ENCODE data around the gene TSC2. TPM values are rescaled to one million over a fixed set of nuclear protein-coding genes. Genes with fewer than 3 reads are reported as not detected.
"Not testable (repeated sequence)": the region's sequence is repeated elsewhere in the genome, so short reads cannot be mapped to it uniquely, and the experiment has no call there.

TSC2 gene
- total RNA-seq, 6 donors from 2014 or later = 47.3 to 296 (median 118) TPM

DNA sequence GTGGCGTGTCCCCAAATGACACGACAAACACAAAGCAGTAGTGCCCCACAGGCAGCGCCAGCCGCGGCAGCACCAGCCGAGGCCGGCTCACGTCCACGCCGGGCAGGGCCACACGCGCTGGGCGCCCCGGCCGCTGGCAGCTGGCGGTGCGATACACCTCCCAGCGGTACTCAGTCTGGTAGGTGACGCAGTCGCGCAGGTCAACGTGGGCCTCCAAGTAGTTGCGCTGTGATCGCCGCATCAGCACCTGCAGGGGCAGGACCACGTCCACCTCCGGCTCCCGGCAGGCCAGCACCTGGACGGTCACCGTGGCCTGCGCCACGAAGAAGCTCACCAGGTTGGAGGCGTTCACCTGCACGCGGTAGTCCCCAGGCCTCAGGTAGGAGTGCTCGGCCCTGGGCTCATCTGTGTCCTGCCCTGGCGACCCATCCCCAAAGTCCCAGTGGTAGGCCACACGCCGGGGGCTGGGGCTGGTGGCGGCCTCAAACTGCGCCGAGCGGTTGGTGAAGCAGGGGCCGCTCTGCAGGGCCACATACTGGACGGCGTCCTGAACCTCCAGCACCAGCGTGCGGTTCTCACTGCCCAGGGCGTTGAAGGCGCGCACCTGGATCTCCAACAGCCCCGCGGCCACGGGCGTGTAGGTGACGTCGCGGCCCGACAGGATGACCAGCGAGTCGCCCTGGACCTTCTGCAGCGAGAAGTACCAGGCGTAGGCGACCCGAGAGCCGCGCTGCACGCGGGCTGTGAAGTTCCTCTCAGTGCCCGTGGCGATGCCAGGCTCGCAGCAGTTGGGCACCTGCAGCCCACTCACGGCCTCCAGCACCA, 60.9 kb downstream of the TSC2 start:
- 98 to 99% methylated on average over 27 to 69 of the region's 73 CpGs for WGBS, 2 donors
- DNase-seq = peak in 1 of 2 donors; percentile 81
- H3K27ac ChIP-seq, H3K9me3 ChIP-seq, H3K4me3 ChIP-seq, H3K27me3 ChIP-seq, H3K4me1 ChIP-seq: not testable (repeated sequence)
- peaks cover 5 to 84% (median 60%) of the 10 kb centered on the region in 4 donors for H3K36me3 ChIP-seq
- ATAC-seq (ENCODE audit: low FRiP score in 2 of 2) = peak; percentile 44 to 54

DNA sequence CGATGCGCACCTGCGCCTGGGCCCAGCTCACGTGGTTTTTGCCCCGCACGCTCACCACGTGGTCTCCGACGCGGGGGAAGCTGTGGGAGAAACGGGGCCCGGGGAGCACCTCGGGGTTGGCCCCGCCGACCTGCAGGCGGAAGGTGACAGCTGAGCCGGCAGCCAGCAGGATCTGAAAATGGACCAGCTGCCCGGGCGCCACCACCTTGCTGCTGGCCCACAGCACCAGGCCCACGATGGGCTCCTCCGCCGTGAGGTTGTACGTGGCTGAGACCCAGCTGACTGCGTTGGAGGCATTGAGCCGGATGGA, 61.4 kb downstream of the TSC2 start:
- not testable (repeated sequence) for H3K4me1 ChIP-seq, H3K27ac ChIP-seq, H3K4me3 ChIP-seq, H3K9me3 ChIP-seq, H3K27me3 ChIP-seq
- 98% methylated on average over 22 of the region's 25 CpGs; no CpG with 5 or more reads in 1 of the 2 donors for WGBS, 2 donors
- peak in 1 of 2 donors; percentile 81 for DNase-seq
- peaks cover 5 to 89% (median 63%) of the 10 kb centered on the region in 4 donors for H3K36me3 ChIP-seq
- ATAC-seq (ENCODE audit: low FRiP score in 2 of 2) = peak in 1 of 2 donors; percentile 23

DNA sequence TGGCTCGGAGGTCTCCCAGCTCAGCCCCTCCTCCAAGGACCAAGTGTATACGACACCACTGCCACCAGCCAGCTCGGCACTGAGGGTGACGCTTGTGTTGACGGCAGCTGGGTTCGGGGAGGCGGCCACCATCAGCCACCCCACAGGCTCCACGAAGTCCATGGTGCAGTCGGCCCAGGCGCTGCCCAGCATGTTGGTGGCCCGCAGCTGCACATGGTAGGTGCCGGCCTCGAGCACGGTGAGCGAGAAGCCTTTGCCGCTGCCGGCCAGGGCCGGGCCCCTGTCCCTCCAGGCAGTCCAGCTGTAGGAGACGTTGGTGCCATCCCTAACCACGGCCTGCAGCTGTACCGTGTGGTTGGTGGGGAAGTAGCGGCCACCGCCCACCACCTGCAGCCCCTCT, 62.1 kb downstream of the TSC2 start:
- ATAC-seq (ENCODE audit: low FRiP score in 2 of 2) = peak; percentile 40 to 53

DNA sequence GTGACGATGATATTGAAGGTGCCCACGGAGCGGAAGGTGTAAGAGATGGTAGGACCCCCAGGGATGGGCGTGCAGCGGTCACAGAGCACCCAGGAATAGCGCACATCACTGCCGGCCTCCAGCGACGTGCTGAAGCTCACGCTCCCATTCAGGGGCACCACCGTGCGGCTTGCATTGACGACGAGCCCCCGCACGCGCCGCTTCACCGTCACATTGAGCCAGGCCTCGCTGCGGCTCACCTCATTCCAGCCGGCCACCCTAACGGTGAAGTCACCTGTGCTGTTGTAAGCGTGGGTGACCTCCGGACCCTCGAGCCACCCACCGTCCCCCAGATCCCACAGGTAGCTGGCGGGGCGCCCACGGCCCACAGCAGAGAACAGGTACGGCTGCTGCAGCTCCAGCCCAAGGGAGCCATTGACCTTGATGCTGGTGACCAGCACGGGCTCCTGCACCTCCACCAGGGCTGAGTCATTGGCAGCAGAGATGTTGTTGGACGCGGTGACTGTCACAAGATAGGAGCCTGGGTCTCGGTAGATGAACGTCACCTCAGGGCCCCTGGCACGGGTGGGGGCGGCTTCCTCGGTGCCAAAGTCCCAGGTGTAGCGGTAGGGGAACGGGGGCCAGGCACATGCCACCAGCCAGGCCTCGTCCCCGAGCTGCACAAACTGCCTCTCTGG, 62.7 kb downstream of the TSC2 start:
- H3K9me3 ChIP-seq = not testable (repeated sequence)
- 94 to 96% methylated on average over 33 to 43 of the region's 43 CpGs for WGBS, 2 donors

More for the DNA sequence above, 62.1 kb downstream of the TSC2 start:
- H3K4me3 ChIP-seq, H3K9me3 ChIP-seq, H3K27ac ChIP-seq, H3K4me1 ChIP-seq, H3K27me3 ChIP-seq: not testable (repeated sequence)
- H3K36me3 ChIP-seq = peaks cover 5 to 93% (median 67%) of the 10 kb centered on the region in 4 donors
- 94% methylated on average over 14 of the region's 23 CpGs; no CpG with 5 or more reads in 1 of the 2 donors for WGBS, 2 donors
- peak in 1 of 2 donors; percentile 67 for DNase-seq

DNA sequence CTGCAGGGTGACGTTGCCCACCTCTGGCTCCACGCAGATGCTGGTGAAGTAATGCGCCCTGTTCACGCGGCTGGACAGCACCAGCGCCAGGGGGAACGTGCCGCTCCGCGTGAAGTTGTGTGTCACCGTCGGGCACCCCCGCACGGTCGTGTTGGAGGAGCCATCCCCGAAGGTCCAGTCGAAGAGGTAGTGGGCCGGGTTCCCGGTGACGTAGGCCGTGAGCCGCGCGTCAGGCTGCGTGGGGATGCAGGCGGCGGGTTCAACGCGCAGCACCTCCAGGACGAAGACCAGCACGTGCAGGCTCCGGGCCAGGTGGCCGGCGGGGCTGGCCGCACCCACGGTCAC, 63.2 kb downstream of the TSC2 start:
- H3K4me3 ChIP-seq, H3K27ac ChIP-seq, H3K9me3 ChIP-seq, H3K27me3 ChIP-seq, H3K4me1 ChIP-seq: not testable (repeated sequence)
- DNase-seq (peak in 1 of 2 donors; percentile 85), ATAC-seq (ENCODE audit: low FRiP score in 2 of 2) (peak; percentile 15 to 31)
- 96 to 97% methylated on average over 31 to 33 of the region's 36 CpGs for WGBS, 2 donors
- peaks cover 5 to 86% (median 61%) of the 10 kb centered on the region in 4 donors for H3K36me3 ChIP-seq

More for the DNA sequence above, 62.7 kb downstream of the TSC2 start:
- DNase-seq = peak in 1 of 2 donors; percentile 82
- not testable (repeated sequence) for H3K4me3 ChIP-seq, H3K27ac ChIP-seq, H3K27me3 ChIP-seq, H3K4me1 ChIP-seq
- H3K36me3 ChIP-seq = peaks cover 5 to 90% (median 65%) of the 10 kb centered on the region in 4 donors
- ATAC-seq (ENCODE audit: low FRiP score in 2 of 2) = peak; percentile 14 to 30

DNA sequence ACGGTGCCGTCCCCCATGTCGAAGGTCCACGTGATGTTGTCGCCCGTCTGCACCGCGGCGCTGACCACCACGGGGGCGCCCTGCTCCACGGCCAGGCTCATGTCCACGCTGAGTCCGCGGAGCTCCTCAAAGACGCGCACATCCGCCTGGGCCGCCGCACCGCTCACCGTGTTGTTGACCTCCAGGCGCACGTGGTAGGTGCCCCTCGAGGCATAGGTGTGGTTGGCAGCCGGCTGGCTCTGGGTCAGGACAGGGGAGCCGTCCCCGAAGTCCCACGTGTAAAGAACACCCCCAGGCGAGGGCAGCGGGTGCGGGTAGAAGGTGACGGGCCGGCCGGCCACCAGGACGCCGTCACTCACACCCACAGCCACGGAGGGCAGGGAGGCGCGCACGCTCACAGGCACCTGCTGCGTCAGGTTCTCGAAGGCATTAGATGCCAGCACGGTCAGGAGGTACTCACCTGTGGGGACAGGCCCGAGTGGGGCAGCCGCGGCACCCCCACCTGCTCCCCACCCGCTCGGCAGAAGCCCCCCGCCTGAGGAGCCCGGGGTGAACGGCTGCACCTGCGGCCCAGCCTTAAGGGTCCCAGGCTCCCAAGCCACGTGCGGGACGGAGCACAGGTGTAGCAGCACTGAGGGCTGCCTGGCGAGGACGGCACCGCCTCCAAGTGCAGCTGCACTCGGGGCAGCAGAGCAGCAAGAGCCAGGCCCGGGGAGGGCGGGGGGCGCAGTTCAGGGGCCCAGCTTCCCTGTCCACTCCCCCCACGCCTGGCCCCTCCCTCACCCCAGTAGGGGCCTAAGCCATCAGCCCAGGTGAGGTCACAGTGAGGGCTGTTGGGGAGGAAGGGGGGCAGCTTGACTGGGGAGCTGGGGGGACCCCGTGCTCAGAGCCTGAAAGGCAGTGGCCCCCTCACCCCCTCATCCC, 63.9 kb downstream of the TSC2 start:
- ATAC-seq (ENCODE audit: low FRiP score in 2 of 2) = peak in 1 of 2 donors; percentile 35
- not testable (repeated sequence) for H3K27ac ChIP-seq
- H3K36me3 ChIP-seq = peaks cover 5 to 79% (median 58%) of the 10 kb centered on the region in 4 donors

DNA sequence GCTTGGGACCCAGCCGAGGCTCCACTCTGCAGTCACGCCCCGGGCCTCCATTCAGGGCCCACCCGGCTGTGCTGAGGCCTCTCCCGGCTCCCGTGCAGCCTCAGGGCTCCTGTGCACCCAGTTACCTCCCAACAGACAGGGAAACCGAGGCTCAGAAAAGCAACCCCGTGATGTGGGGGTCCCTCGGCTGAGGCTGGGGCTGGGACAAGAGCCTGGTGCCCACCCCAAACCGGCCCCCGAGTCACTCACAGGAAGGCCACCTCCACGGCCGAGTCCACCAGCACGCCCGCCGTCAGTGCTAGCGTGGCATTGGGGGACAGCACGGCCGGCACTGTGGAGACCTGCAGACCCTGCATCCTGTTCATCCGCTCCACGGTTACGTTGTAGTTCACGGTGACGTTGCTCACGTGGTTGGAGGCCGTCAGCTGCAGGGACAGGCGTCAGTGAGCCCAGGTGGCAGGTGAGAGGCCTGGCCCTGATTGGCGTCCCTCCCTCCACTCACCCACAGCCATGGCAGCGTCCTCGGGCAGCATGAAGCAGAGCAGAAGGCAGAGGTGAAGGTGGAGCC, 64.8 kb downstream of the TSC2 start:
- peaks cover 5 to 74% (median 57%) of the 10 kb centered on the region in 4 donors for H3K36me3 ChIP-seq
- WGBS, 2 donors = 87 to 92% methylated on average over 6 to 19 of the region's 30 CpGs
- peak in 1 of 2 donors; percentile 72 for DNase-seq
- not testable (repeated sequence) for H3K4me1 ChIP-seq; H3K4me3 ChIP-seq; ATAC-seq (ENCODE audit: low FRiP score in 2 of 2); H3K27me3 ChIP-seq; H3K27ac ChIP-seq; H3K9me3 ChIP-seq

More for the DNA sequence above, 63.9 kb downstream of the TSC2 start:
- H3K9me3 ChIP-seq, H3K4me3 ChIP-seq, H3K27me3 ChIP-seq, H3K4me1 ChIP-seq: not testable (repeated sequence)
- 95 to 99% methylated on average over 25 to 48 of the region's 65 CpGs for WGBS, 2 donors
- peak in 1 of 2 donors; percentile 75 for DNase-seq

DNA sequence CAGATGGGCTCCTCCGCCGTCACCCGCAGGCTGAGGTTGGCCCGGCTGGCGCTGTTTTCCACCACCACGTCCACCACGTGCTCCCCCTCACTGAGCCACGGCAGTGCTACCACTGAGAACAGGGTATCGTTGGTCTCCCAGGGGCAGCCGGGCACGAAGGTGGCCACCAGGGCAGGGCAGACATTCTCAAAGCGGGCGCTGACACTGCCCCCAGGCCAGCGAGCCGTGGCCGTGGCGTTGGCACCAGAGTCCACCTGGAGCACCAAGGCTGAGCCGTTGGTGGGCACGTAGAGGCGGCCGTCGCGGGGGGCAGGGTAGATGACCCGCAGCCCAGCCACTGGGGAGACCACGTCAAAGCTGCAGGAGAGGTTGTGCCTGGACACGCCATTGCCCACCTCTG, 66.4 kb downstream of the TSC2 start:
- not testable (repeated sequence) for H3K27me3 ChIP-seq; H3K9me3 ChIP-seq; H3K27ac ChIP-seq; H3K4me3 ChIP-seq; H3K4me1 ChIP-seq; ATAC-seq (ENCODE audit: low FRiP score in 2 of 2)
- H3K36me3 ChIP-seq = peaks cover 5 to 58% (median 44%) of the 10 kb centered on the region in 4 donors
- WGBS, 2 donors = 97 to 100% methylated on average over 20 of the region's 26 CpGs
- DNase-seq = peak in 1 of 2 donors; percentile 76

DNA sequence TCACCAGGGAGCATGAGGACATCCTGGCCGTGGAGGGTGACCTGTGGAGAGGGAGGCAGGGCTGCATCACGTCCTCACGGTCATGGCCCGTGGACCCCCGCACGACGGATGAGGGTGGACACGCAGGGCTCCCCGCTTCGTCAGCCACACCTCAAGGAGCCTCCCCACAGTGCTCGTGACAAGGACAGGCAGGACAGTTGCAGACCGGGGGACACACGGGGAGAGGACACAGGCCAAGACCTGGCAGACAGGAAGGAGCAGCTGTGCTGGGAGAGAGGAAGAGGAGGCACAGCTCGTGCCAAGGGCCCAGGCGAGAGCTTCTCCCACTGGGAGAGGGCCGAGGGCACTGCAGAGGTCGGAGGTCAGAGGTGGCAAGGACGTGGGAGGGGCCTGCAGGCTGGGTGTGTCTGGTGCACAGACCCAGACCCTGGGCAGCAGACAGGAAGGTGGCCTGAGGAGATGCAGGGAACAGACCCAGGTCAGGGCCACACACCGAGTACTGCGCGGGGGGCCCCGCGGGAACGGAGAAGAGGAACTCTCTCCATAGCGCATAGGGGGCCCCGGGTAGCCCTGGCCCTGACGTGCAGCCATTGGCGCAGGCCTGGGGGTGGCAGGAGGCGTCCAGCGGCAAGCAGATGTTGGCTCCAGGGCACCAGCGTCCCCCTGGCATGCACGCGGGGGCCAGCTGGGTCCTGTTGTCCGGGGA, 67.3 kb downstream of the TSC2 start:
- H3K4me1 ChIP-seq; ATAC-seq (ENCODE audit: low FRiP score in 2 of 2); H3K27ac ChIP-seq; H3K9me3 ChIP-seq; H3K27me3 ChIP-seq; H3K4me3 ChIP-seq: not testable (repeated sequence)
- peaks cover 5 to 50% (median 38%) of the 10 kb centered on the region in 4 donors for H3K36me3 ChIP-seq
- 87 to 88% methylated on average over 12 to 18 of the region's 34 CpGs for WGBS, 2 donors
- peak in 1 of 2 donors; percentile 66 for DNase-seq

Measured in upper lobe of left lung (tissue), 6 donors.